Body of pancreas (tissue), 4 donors: ENCODE data around the gene PDE7B.

ENCODE experiments used
- CTCF ChIP-seq, 7 experiments: fragments of 450-650 bp in 4 of 7; fragments of 200-600 bp in 3 of 7; sonication (generic) in 3 of 7; IDR thresholded peaks; one replicate each; pipeline ENCODE4 v1.5.1; 2016 to 2019; ENCODE audit warnings: antibody characterized with exemption in 7 of 7
- POLR2A ChIP-seq, 3 donors: fragments of 450-650 bp; IDR thresholded peaks; one replicate each; pipeline ENCODE4 v1.6.1; 2016; ENCODE audit warnings: antibody characterized with exemption in 3 of 3, mild to moderate bottlenecking in 2 of 3

- TF ChIP-seq CTCF (IDR thresholded peaks at IDR 0.05) = no peak
- TF ChIP-seq POLR2A (IDR thresholded peaks at IDR 0.05) = no peak
Measured at GRCh38 chr6:136070815-136071214, 219.3 kb downstream of the PDE7B start.
